HG03045 (cell line): Measurements from ENCODE around the gene TNIP1.
A peak's percentile ranks its signal among the peaks of the same experiment; 100 is the strongest.

Experiments used
- ATAC-seq: cut with Tn5 transposase; IDR thresholded peaks from one replicate; pipeline ENCODE4 v1.9.1; 2021; ENCODE audit warnings: mild to moderate bottlenecking, moderate library complexity; ENCODE audit not compliant: unreplicated experiment

TNIP1 gene

GRCh38 chr5:151085517-151086041, 4.7 kb upstream of the TNIP1 start:
- ATAC-seq: no peak

GRCh38 chr5:151084363-151084762, 3.5 kb upstream of the TNIP1 start:
- no peak for ATAC-seq

GRCh38 chr5:151083081-151083676, 2.3 kb upstream of the TNIP1 start:
- ATAC-seq: no peak

GRCh38 chr5:151082282-151082902, 1.6 kb upstream of the TNIP1 start:
- ATAC-seq: no peak

GRCh38 chr5:151081431-151082281, 822 bp upstream of the TNIP1 start:
- no peak for ATAC-seq

GRCh38 chr5:151079838-151080612, 809 bp downstream of the TNIP1 start:
- ATAC-seq: no peak

- peak; percentile 37 for ATAC-seq
Observed at GRCh38 chr5:151078490-151079262, 2.2 kb downstream of the TNIP1 start.

GRCh38 chr5:151077967-151078366, 2.9 kb downstream of the TNIP1 start:
- no peak for ATAC-seq

GRCh38 chr5:151077419-151077818, 3.4 kb downstream of the TNIP1 start:
- ATAC-seq: no peak

- ATAC-seq: no peak
Observed at GRCh38 chr5:151076616-151077015, 4.2 kb downstream of the TNIP1 start.

- ATAC-seq: no peak
Observed at GRCh38 chr5:151075698-151076331, 5.0 kb downstream of the TNIP1 start.

- no peak for ATAC-seq
Observed at GRCh38 chr5:151074557-151074956, 6.3 kb downstream of the TNIP1 start.

- no peak for ATAC-seq
Observed at GRCh38 chr5:151073280-151073679, 7.6 kb downstream of the TNIP1 start.

- no peak for ATAC-seq
Observed at GRCh38 chr5:151072630-151073025, 8.2 kb downstream of the TNIP1 start.

- no peak for ATAC-seq
Observed at GRCh38 chr5:151071848-151072629, 8.8 kb downstream of the TNIP1 start.

GRCh38 chr5:151071021-151071420, 9.8 kb downstream of the TNIP1 start:
- ATAC-seq: no peak

- ATAC-seq: no peak
Observed at GRCh38 chr5:151070449-151070848, 10.4 kb downstream of the TNIP1 start.

GRCh38 chr5:151068433-151069197, 12.2 kb downstream of the TNIP1 start:
- peak; percentile 61 for ATAC-seq
